GM13977 (cell line): ENCODE measurements around the gene WASL.

Experiments used
- DNase-seq: peaks from one replicate; pipeline ENCODE4 v3.0.0; 2012; ENCODE audit warnings: low spot score
- CTCF ChIP-seq: IDR thresholded peaks from 2 replicates; pipeline ENCODE4 v1.5.1; 2012; ENCODE audit warnings: mild to moderate bottlenecking, control low read depth; ENCODE audit not compliant: insufficient read depth; ENCODE audit errors: extremely low read depth, missing control alignments
- in situ Hi-C: fragments of 300-500 bp; cut with MboI; formaldehyde crosslinking; loops from one replicate; pipeline ENCODE4 v1.12.0; 2022; ENCODE audit warnings: low sequenced_read_pairs, low pct_unique_long_range_greater_than_20kb, mixed read lengths, inconsistent platforms; ENCODE audit not compliant: unreplicated experiment

The WASL gene

GRCh38 chr7:123679614-123680013, 69.2 kb downstream of the WASL start:
- DNase-seq, result no peak
- TF ChIP-seq CTCF, result no peak
- in situ Hi-C loops, result loop anchor here (10.0 kb wide), 1 partner anchor 185 kb away; no protein-coding TSS in a partner anchor

GRCh38 chr7:123677061-123677715, 71.6 kb downstream of the WASL start:
- in situ Hi-C loops, result no loop called here
- no peak for DNase-seq
- no peak for TF ChIP-seq CTCF

GRCh38 chr7:123675181-123675473, 73.7 kb downstream of the WASL start:
- no peak for TF ChIP-seq CTCF
- no peak for DNase-seq

GRCh38 chr7:123674399-123675180, 74.2 kb downstream of the WASL start:
- DNase-seq, result no peak
- no peak for TF ChIP-seq CTCF
- in situ Hi-C loops, result no loop called here

More at GRCh38 chr7:123675181-123675473, 73.7 kb downstream of the WASL start:
- in situ Hi-C loops, result no loop called here

- no peak for DNase-seq
- TF ChIP-seq CTCF, result no peak
- in situ Hi-C loops, result no loop called here
Observed at GRCh38 chr7:123673752-123674398, 74.9 kb downstream of the WASL start.

GRCh38 chr7:123673137-123673732, 75.6 kb downstream of the WASL start:
- no peak for DNase-seq
- TF ChIP-seq CTCF, result no peak
- in situ Hi-C loops, result no loop called here
